22Rv1 (cell line): ENCODE data around the gene INPP5D.

Source experiments
- H3K27ac ChIP-seq: fragments of 450-650 bp; 2 replicates; pipeline ENCODE4 v1.5.1; 2017
- ZFX ChIP-seq: fragments of 450-650 bp; IDR thresholded peaks from 2 replicates; pipeline ENCODE4 v1.6.1; 2017; ENCODE audit warnings: antibody characterized with exemption, borderline replicate concordance
- TF ChIP-seq, protein P1 (sequence below): fragments of 450-650 bp; IDR thresholded peaks from 2 replicates; pipeline ENCODE4 v1.5.1; 2017; ENCODE audit warnings: mild to moderate bottlenecking

Gene INPP5D

DNA sequence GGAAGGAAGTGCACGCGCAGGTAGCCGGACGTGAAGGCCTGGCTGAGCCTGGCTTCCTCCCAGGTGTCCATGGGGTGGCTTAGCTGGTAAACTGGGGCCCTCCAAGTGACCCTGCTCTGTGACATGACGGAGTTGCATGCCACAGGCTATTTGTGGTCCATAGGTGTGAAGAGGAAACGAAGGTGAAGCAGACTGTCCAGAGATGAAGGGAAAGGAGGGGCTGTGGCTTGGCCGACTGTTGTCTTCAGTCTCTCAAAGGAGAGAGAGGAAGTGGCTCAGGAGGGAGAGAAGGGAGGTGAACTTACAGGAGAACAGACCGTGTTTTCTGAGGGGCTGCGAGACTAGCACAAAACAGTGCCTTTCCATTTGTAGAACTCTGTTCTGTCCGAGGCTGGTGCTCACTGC, 19.3 kb downstream of the INPP5D start:
- no peak overlapping the region for H3K27ac ChIP-seq
- no peak for TF ChIP-seq ZFX
- TF ChIP-seq, protein P1, sequence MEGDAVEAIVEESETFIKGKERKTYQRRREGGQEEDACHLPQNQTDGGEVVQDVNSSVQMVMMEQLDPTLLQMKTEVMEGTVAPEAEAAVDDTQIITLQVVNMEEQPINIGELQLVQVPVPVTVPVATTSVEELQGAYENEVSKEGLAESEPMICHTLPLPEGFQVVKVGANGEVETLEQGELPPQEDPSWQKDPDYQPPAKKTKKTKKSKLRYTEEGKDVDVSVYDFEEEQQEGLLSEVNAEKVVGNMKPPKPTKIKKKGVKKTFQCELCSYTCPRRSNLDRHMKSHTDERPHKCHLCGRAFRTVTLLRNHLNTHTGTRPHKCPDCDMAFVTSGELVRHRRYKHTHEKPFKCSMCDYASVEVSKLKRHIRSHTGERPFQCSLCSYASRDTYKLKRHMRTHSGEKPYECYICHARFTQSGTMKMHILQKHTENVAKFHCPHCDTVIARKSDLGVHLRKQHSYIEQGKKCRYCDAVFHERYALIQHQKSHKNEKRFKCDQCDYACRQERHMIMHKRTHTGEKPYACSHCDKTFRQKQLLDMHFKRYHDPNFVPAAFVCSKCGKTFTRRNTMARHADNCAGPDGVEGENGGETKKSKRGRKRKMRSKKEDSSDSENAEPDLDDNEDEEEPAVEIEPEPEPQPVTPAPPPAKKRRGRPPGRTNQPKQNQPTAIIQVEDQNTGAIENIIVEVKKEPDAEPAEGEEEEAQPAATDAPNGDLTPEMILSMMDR: no peak

DNA sequence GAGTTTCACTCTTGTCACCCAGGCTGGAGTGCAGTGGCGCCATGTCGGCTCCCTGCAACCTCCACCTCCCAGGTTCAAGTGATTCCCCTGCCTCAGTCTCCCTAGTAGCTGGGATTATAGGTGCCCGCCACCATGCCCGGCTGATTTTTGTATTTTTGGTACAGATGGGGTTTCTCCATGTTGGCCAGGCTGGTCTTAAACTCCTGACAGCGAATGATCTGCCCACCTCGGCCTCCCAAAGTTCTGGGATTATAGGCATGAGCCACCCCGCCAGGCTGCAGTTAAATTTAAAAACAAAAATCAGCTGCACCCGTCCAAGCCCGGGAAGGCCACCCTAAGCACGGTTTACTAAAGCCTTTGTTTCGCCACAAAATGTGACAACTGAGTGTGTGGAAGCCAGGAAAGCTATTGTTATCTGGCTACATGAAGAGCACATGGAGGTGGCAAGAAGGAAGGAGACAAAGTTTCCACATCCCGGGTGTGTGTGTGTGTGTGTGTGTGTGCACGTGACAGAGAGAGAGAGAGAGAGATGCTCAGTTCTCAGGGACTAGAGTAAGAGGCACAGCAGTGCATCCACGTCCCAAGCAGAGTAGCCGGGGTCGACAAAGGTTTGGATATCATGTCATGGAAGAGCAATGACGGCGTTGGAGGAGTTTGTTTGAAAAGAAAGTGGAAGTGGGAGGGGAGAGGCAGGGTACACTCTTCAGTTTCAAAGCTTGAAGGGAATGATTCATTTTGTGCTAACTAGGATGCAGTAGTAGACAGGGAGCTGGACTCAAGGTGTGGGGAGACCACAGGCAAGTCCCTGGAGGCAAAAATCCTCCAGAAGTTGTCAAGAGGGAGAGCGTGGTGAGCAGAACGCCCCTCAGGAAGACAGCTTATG, 20.1 kb downstream of the INPP5D start:
- TF ChIP-seq, protein P1: no peak
- TF ChIP-seq ZFX: no peak

GRCh38 chr2:233080836-233081229, 20.7 kb downstream of the INPP5D start:
- TF ChIP-seq, protein P1: no peak
- TF ChIP-seq ZFX: no peak
- no peak overlapping the region for H3K27ac ChIP-seq

More for the DNA sequence above, 20.1 kb downstream of the INPP5D start:
- H3K27ac ChIP-seq: no peak overlapping the region

GRCh38 chr2:233081232-233081730, 21.1 kb downstream of the INPP5D start:
- no peak overlapping the region for H3K27ac ChIP-seq
- TF ChIP-seq, protein P1: no peak
- TF ChIP-seq ZFX: no peak

GRCh38 chr2:233081731-233082221, 21.6 kb downstream of the INPP5D start:
- no peak overlapping the region for H3K27ac ChIP-seq
- no peak for TF ChIP-seq ZFX
- TF ChIP-seq, protein P1: no peak

- no peak for TF ChIP-seq ZFX
- TF ChIP-seq, protein P1: no peak
- no peak overlapping the region for H3K27ac ChIP-seq
These were observed 22.2 kb downstream of the INPP5D start for GRCh38 chr2:233082222-233082930.
